Panc1 (cell line): ENCODE data around the gene IFT52. TPM values are rescaled to one million over a fixed set of nuclear protein-coding genes. Genes with fewer than 3 reads are reported as not detected.

Experiments used
- ATAC-seq: fragments of 200-7000 bp; cut with Tn5 transposase; 2 replicates; pipeline ENCODE4 v1.9.1; 2020; ENCODE audit warnings: mild to moderate bottlenecking, moderate library complexity
- BruUV-seq: library from RNA; stranded (reverse); fragments of 400-500 nt; replicated peaks from 2 replicates; lab custom pipeline; 2021; lab: Mats Ljungman, UMichigan
- CTCF ChIA-PET: fragments of 300-600 bp; sonication (Branson Sonifier 250); formaldehyde crosslinking; loops from one replicate; lab custom pipeline; 2022; ENCODE audit warnings: antibody characterized with exemption; lab: Charles Lee
- POLR2A ChIA-PET: fragments of 300-600 bp; sonication (Branson Sonifier 250); formaldehyde crosslinking; loops from one replicate; lab custom pipeline; 2022; ENCODE audit warnings: antibody characterized with exemption; lab: Charles Lee
- DNase-seq: peaks from one replicate; pipeline ENCODE4 v3.0.0-alpha.2; 2010; ENCODE audit warnings: low read depth, low spot score
- H3K27ac ChIP-seq: 2 replicates; pipeline ENCODE4 v1.5.1; 2011; ENCODE audit warnings: mild to moderate bottlenecking, low read length, inconsistent platforms
- H3K27me3 ChIP-seq: fragments of 200-500 bp; sonication (Bioruptor generic); 2 replicates; pipeline ENCODE4 v1.6.0; 2014; ENCODE audit warnings: low read length, inconsistent platforms; ENCODE audit not compliant: control insufficient read depth, insufficient read depth
- H3K36me3 ChIP-seq: fragments of 200-500 bp; sonication (Bioruptor generic); 2 replicates; pipeline ENCODE4 v1.5.1; 2014; ENCODE audit warnings: inconsistent platforms, mild to moderate bottlenecking, low read length, moderate library complexity; ENCODE audit not compliant: control insufficient read depth, insufficient read depth
- H3K4me1 ChIP-seq: 2 replicates; pipeline ENCODE4 v1.5.1; 2011; ENCODE audit warnings: inconsistent platforms, mild to moderate bottlenecking, low read length, moderate library complexity; ENCODE audit not compliant: control insufficient read depth, insufficient read depth
- H3K4me3 ChIP-seq, 2 experiments: 2 replicates each; pipeline ENCODE4 v1.5.1; 2011 to 2012; ENCODE audit warnings: low read depth in 2 of 2, low read length in 2 of 2, mild to moderate bottlenecking in 2 of 2, inconsistent platforms in 1 of 2, moderate library complexity in 1 of 2
- H3K9me3 ChIP-seq: fragments of 200-500 bp; sonication (Bioruptor generic); 2 replicates; pipeline ENCODE4 v1.5.1; 2014; ENCODE audit warnings: low read depth, mild to moderate bottlenecking, inconsistent platforms, low read length, moderate library complexity; ENCODE audit not compliant: control insufficient read depth, insufficient read depth
- POLR2AphosphoS5 ChIP-seq: IDR thresholded peaks from 2 replicates; pipeline ENCODE4 v1.6.1; 2012; ENCODE audit warnings: mild to moderate bottlenecking, low read depth, low read length, moderate library complexity
- SIN3A ChIP-seq: IDR thresholded peaks from 2 replicates; pipeline ENCODE4 v1.6.1; 2012; ENCODE audit warnings: low read depth, mild to moderate bottlenecking, low read length, moderate library complexity, borderline replicate concordance; ENCODE audit not compliant: insufficient read depth
- TCF7L2 ChIP-seq: IDR thresholded peaks from 2 replicates; pipeline ENCODE4 v1.6.1; 2011; ENCODE audit warnings: mild to moderate bottlenecking, low read depth, low read length, inconsistent platforms
- in situ Hi-C: cut with HindIII; loops from 2 replicates; pipeline ENCODE4 v1.10.0; 2016; ENCODE audit warnings: low sequenced_read_pairs, low pct_unique_long_range_greater_than_20kb
- intact Hi-C: fragments of 100-400 bp; cut with micrococcal nuclease; formaldehyde crosslinking; loops from one replicate; pipeline ENCODE4 v1.10.0; 2022; ENCODE audit not compliant: unreplicated experiment
- total RNA-seq: library from RNA; stranded (reverse); gene quantifications from one replicate; pipeline ENCODE4 v1.2.1, GENCODE V29; 2021; ENCODE audit not compliant: unreplicated experiment
- TF ChIP-seq, protein P1 (sequence below): fragments of 450-650 bp; IDR thresholded peaks from 2 replicates; pipeline ENCODE4 v1.5.1; 2017; ENCODE audit warnings: mild to moderate bottlenecking
- TF ChIP-seq, protein P2 (sequence below), 2 experiments: IDR thresholded peaks; 2 replicates each; pipeline ENCODE4 v1.6.1; 2011 to 2012; ENCODE audit warnings: low read depth in 2 of 2, control low read depth in 1 of 2, low read length in 1 of 2, mild to moderate bottlenecking in 1 of 2, moderate library complexity in 1 of 2; ENCODE audit not compliant: insufficient read depth in 1 of 2

The IFT52 gene
- total RNA-seq, 1 experiment from 2014 or later: 29.2 TPM

DNA sequence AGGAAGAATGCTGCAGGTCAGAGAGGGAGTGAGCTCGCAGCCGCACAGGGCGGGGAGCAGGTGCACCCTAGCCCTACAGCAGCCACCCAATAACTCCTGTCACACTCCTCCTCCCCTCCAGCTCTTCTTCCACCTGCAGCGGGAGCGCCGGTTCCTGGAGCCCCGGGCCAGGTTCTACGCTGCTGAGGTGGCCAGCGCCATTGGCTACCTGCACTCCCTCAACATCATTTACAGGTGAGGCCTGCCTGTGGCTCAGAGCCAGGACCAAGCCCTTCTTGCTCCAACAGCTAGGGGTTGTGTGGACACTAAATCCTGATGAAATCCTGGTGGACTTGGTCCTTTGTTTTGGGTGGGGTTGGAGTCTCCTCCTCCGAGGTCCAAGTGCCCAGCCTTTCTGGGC lies 20.2 kb upstream of the IFT52 start:
- ChIA-PET POLR2A (no interaction called here), CTCF (no interaction called here)
- H3K27ac ChIP-seq: no peak overlapping the region
- in situ Hi-C loops: no loop called here
- H3K27me3 ChIP-seq: no peaks in the 10 kb centered on the region
- TF ChIP-seq, protein P1, sequence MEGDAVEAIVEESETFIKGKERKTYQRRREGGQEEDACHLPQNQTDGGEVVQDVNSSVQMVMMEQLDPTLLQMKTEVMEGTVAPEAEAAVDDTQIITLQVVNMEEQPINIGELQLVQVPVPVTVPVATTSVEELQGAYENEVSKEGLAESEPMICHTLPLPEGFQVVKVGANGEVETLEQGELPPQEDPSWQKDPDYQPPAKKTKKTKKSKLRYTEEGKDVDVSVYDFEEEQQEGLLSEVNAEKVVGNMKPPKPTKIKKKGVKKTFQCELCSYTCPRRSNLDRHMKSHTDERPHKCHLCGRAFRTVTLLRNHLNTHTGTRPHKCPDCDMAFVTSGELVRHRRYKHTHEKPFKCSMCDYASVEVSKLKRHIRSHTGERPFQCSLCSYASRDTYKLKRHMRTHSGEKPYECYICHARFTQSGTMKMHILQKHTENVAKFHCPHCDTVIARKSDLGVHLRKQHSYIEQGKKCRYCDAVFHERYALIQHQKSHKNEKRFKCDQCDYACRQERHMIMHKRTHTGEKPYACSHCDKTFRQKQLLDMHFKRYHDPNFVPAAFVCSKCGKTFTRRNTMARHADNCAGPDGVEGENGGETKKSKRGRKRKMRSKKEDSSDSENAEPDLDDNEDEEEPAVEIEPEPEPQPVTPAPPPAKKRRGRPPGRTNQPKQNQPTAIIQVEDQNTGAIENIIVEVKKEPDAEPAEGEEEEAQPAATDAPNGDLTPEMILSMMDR: no peak
- TF ChIP-seq SIN3A: no peak
- no peak for TF ChIP-seq POLR2AphosphoS5
- TF ChIP-seq, protein P2, sequence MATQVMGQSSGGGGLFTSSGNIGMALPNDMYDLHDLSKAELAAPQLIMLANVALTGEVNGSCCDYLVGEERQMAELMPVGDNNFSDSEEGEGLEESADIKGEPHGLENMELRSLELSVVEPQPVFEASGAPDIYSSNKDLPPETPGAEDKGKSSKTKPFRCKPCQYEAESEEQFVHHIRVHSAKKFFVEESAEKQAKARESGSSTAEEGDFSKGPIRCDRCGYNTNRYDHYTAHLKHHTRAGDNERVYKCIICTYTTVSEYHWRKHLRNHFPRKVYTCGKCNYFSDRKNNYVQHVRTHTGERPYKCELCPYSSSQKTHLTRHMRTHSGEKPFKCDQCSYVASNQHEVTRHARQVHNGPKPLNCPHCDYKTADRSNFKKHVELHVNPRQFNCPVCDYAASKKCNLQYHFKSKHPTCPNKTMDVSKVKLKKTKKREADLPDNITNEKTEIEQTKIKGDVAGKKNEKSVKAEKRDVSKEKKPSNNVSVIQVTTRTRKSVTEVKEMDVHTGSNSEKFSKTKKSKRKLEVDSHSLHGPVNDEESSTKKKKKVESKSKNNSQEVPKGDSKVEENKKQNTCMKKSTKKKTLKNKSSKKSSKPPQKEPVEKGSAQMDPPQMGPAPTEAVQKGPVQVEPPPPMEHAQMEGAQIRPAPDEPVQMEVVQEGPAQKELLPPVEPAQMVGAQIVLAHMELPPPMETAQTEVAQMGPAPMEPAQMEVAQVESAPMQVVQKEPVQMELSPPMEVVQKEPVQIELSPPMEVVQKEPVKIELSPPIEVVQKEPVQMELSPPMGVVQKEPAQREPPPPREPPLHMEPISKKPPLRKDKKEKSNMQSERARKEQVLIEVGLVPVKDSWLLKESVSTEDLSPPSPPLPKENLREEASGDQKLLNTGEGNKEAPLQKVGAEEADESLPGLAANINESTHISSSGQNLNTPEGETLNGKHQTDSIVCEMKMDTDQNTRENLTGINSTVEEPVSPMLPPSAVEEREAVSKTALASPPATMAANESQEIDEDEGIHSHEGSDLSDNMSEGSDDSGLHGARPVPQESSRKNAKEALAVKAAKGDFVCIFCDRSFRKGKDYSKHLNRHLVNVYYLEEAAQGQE (IDR thresholded peaks at IDR 0.05; ENCODE audit: insufficient read depth in 1 of 2, low read depth in 2 of 2, low read length in 1 of 2): no peak
- TF ChIP-seq TCF7L2: no peak
- DNase-seq (no peak), ATAC-seq (no peak)
- H3K36me3 ChIP-seq: no peaks in the 10 kb centered on the region
- BruUV-seq: no TSS peak
- no peaks in the 10 kb centered on the region for H3K4me1 ChIP-seq
- no peaks in the 10 kb centered on the region for H3K9me3 ChIP-seq
- intact Hi-C loops: no loop called here
- H3K4me3 ChIP-seq: no peak overlapping the region

- BruUV-seq: no TSS peak
- no peaks in the 10 kb centered on the region for H3K4me1 ChIP-seq
- H3K36me3 ChIP-seq: no peaks in the 10 kb centered on the region
- DNase-seq (no peak), ATAC-seq (no peak)
- intact Hi-C loops: no loop called here
- no peaks in the 10 kb centered on the region for H3K9me3 ChIP-seq
- in situ Hi-C loops: no loop called here
- CTCF ChIA-PET: no interaction called here
- TF ChIP-seq, protein P1: no peak
- TF ChIP-seq POLR2AphosphoS5: no peak
- no peak overlapping the region for H3K27ac ChIP-seq
- POLR2A ChIA-PET: no interaction called here
- H3K4me3 ChIP-seq: no peak overlapping the region
- no peaks in the 10 kb centered on the region for H3K27me3 ChIP-seq
These were observed 19.4 kb upstream of the IFT52 start for GRCh38 chr20:43571310-43571709.
